HG03280 (cell line): ENCODE measurements around the gene RPS29.
"Not testable (repeated sequence)": the region's sequence is repeated elsewhere in the genome, so short reads cannot be mapped to it uniquely, and the experiment has no call there.

Experiments used
- ATAC-seq: cut with Tn5 transposase; IDR thresholded peaks from one replicate; pipeline ENCODE4 v1.9.1; 2021; ENCODE audit warnings: mild to moderate bottlenecking, moderate library complexity; ENCODE audit not compliant: unreplicated experiment

The RPS29 gene

GRCh38 chr14:49598485-49599300 lies 12.5 kb upstream of the RPS29 start, which contains the start of gene LRR1:
Gene LRR1 (plus strand): TSS chr14:49598940. CDS start chr14:49599021, 81 bp downstream.
- ATAC-seq, result peak; percentile 54

- ATAC-seq, result no peak
Observed at GRCh38 chr14:49598189-49598484, 12.0 kb upstream of the RPS29 start.

GRCh38 chr14:49594347-49595091 lies 8.3 kb upstream of the RPS29 start:
- peak; percentile 32 for ATAC-seq

- peak; percentile 38 for ATAC-seq
Observed at GRCh38 chr14:49593016-49593415, 6.8 kb upstream of the RPS29 start.

- no peak for ATAC-seq
Observed at GRCh38 chr14:49589387-49589786, 3.2 kb upstream of the RPS29 start.

GRCh38 chr14:49586673-49587460 lies 687 bp upstream of the RPS29 start:
- ATAC-seq, result peak; percentile 27

- not testable (repeated sequence) for ATAC-seq
Observed at GRCh38 chr14:49584981-49585640, 1.1 kb downstream of the RPS29 start.

GRCh38 chr14:49584058-49584457 lies 2.1 kb downstream of the RPS29 start:
- ATAC-seq, result no peak

- no peak for ATAC-seq
Observed at GRCh38 chr14:49583629-49584028, 2.6 kb downstream of the RPS29 start.

GRCh38 chr14:49582113-49582977 lies 3.8 kb downstream of the RPS29 start:
- no peak for ATAC-seq

GRCh38 chr14:49581209-49582112 lies 4.7 kb downstream of the RPS29 start:
- ATAC-seq, result no peak

- no peak for ATAC-seq
Observed at GRCh38 chr14:49579841-49580240, 6.3 kb downstream of the RPS29 start.

GRCh38 chr14:49578141-49578540 lies 8.0 kb downstream of the RPS29 start:
- no peak for ATAC-seq

GRCh38 chr14:49574038-49574437 lies 12.1 kb downstream of the RPS29 start:
- ATAC-seq, result no peak

GRCh38 chr14:49569281-49569680 lies 16.9 kb downstream of the RPS29 start:
- ATAC-seq, result no peak

- no peak for ATAC-seq
Observed at GRCh38 chr14:49566714-49567113, 19.5 kb downstream of the RPS29 start.

GRCh38 chr14:49559979-49560768 lies 26.0 kb downstream of the RPS29 start:
- ATAC-seq, result no peak

GRCh38 chr14:49553892-49554291 lies 32.3 kb downstream of the RPS29 start:
- no peak for ATAC-seq
